ENCODE measurements around the gene FRY.
A peak's percentile ranks its signal among the peaks of the same experiment; 100 is the strongest.

FRY gene

GRCh38 chr13:32232263-32232662, 200.7 kb downstream of the FRY start:
- no peak for TF ChIP-seq CTCF (IDR thresholded peaks at IDR 0.05; ENCODE audit: low read depth, low read length)
- no peak overlapping the region for H3K4me3 ChIP-seq (ENCODE audit: low read depth, low read length)

DNA sequence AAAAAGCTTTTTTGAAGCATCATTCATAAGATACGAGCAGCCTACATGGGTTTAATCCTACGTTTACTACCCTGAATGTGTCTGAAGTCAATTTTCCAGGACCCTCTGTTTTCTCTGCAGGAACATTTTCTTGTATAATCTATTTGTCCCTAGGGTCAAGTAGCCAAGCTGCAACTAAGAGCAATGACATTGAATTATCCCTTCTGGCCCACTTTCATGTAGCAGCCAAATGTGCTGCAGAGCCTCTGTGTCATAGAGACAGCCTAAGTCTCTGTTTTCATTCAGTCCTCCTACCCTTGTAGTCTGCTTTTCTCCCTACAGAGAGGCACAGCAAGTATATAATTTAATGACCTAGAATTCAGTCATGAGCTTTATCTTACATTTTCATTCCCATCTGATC, 201.5 kb downstream of the FRY start:
- no peak overlapping the region for H3K4me3 ChIP-seq (ENCODE audit: low read depth, low read length)
- no peak for TF ChIP-seq CTCF (IDR thresholded peaks at IDR 0.05; ENCODE audit: low read depth, low read length)

- no peak for TF ChIP-seq CTCF (IDR thresholded peaks at IDR 0.05; ENCODE audit: low read depth, low read length)
- no peak overlapping the region for H3K4me3 ChIP-seq (ENCODE audit: low read depth, low read length)
These were observed 203.3 kb downstream of the FRY start for GRCh38 chr13:32234914-32235313.

GRCh38 chr13:32237681-32238080, 206.1 kb downstream of the FRY start:
- TF ChIP-seq CTCF (IDR thresholded peaks at IDR 0.05; ENCODE audit: low read depth, low read length): no peak
- H3K4me3 ChIP-seq (ENCODE audit: low read depth, low read length): no peak overlapping the region

GRCh38 chr13:32243695-32244094, 212.1 kb downstream of the FRY start:
- H3K4me3 ChIP-seq (ENCODE audit: low read depth, low read length): no peak overlapping the region
- no peak for TF ChIP-seq CTCF (IDR thresholded peaks at IDR 0.05; ENCODE audit: low read depth, low read length)

GRCh38 chr13:32245555-32245954, 214.0 kb downstream of the FRY start:
- no peak for TF ChIP-seq CTCF (IDR thresholded peaks at IDR 0.05; ENCODE audit: low read depth, low read length)
- no peak overlapping the region for H3K4me3 ChIP-seq (ENCODE audit: low read depth, low read length)

DNA sequence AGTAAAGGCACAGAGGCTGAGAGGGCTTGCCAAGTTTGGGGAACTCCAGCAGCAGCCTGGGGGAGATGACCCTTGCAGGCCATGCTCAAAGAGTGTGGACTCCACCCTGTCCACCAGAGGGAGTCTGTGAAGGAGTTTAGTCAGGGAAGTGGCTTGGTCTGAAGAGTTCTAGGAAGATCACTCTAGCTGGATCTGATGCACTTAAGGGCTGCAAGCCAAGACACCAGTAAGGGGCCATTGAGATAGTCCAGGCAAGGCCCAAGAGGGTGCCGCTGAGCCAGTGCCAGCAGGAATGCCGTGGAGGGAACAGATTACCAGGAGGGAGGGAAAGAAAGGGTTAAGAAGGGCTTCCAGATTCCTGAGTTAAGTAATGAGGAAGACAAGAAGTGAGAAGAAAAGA, 214.9 kb downstream of the FRY start:
- no peak overlapping the region for H3K4me3 ChIP-seq (ENCODE audit: low read depth, low read length)
- peak; percentile 85 for TF ChIP-seq CTCF (IDR thresholded peaks at IDR 0.05; ENCODE audit: low read depth, low read length)

Measured in WI38 (cell line).